ENCODE results near the gene SLC51B. TPM values are rescaled to one million over a fixed set of nuclear protein-coding genes. Genes with fewer than 3 reads are reported as not detected.
"Not testable (repeated sequence)": the region's sequence is repeated elsewhere in the genome, so short reads cannot be mapped to it uniquely, and the experiment has no call there.

Gene SLC51B
- not detected for total RNA-seq

DNA sequence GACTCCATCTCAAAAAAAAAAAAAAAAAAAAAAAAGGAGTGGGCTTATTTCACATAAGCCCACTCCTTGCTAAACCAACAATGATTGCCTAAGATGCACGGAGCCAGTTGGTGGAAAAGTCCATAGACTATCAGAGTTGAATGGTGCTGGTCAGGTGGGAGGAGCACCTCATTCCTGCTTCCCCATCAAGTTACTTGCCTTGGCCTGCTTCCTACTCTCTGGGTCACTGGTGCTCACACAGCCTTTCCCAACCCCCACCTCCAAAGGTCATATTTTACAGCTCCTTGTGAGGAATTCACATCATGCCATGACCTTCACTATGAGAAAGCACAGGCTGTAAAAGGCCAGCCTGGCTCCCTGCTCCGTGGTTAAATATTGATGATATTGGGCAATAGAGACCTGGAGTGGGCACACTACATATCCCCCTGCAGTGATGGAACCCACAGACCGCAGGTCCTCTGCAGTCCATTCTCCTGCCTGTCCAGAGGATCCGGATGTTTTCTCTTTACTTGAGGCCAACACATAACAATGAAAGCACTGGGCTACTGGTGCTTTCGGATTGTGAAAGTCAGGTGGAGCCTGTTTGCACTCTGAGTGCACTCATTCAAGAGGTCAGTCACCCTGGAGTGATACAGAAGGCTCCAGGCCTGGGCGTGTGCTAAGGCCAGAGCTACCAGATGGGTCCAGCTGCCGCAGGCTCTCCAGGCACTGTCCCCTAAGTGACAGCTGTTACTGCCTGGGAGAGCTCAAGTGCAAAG is at the start of gene SLC51B:
SLC51B (plus strand) TSS at position 664 of the 758 bp plus-strand sequence. CDS start 4,618 bp downstream, outside the sequence.
- TF ChIP-seq POLR2AphosphoS5 (IDR thresholded peaks at IDR 0.05) (no peak), CTCF (IDR thresholded peaks at IDR 0.05) (no peak), POLR2A (IDR thresholded peaks at IDR 0.05) (no peak)
- H3K4me3 ChIP-seq: no peak within 1 kb of the TSS
- intact Hi-C loops (cut with DNase I; ENCODE audit: low total_unique reads): no loop called here
- no peak within 1 kb of the TSS for H3K27ac ChIP-seq
- H3K36me3 ChIP-seq: no peaks in the 10 kb centered on the region
- H3K4me1 ChIP-seq: no peaks in the 10 kb centered on the region
- no peak for DNase-seq (ENCODE audit: low spot score in 2 of 2)
- H3K27me3 ChIP-seq: no peaks in the 10 kb centered on the region
- H3K9me3 ChIP-seq: no peaks in the 10 kb centered on the region

- no peak for TF ChIP-seq POLR2A (IDR thresholded peaks at IDR 0.05)
- no peak for TF ChIP-seq POLR2AphosphoS5 (IDR thresholded peaks at IDR 0.05)
- intact Hi-C loops (cut with DNase I; ENCODE audit: low total_unique reads): no loop called here
- Histone ChIP-seq H3K27me3 (no peaks in the 10 kb centered on the region), H3K36me3 (no peaks in the 10 kb centered on the region), H3K9me3 (no peaks in the 10 kb centered on the region), H3K4me3 (no peak overlapping the region), H3K27ac (no peak overlapping the region), H3K4me1 (no peaks in the 10 kb centered on the region)
- DNase-seq (ENCODE audit: low spot score in 2 of 2): no peak
Observed at GRCh38 chr15:64997066-64997465, 48.1 kb upstream of the SLC51B start.

GRCh38 chr15:64997745-64998375 is 47.3 kb upstream of the SLC51B start:
- DNase-seq (ENCODE audit: low spot score in 2 of 2): no peak
- no peaks in the 10 kb centered on the region for H3K27me3 ChIP-seq
- no peaks in the 10 kb centered on the region for H3K36me3 ChIP-seq
- no peak overlapping the region for H3K27ac ChIP-seq
- H3K9me3 ChIP-seq: no peaks in the 10 kb centered on the region
- no peaks in the 10 kb centered on the region for H3K4me1 ChIP-seq
- intact Hi-C loops (cut with DNase I; ENCODE audit: low total_unique reads): no loop called here
- H3K4me3 ChIP-seq: no peak overlapping the region
- no peak for TF ChIP-seq POLR2A (IDR thresholded peaks at IDR 0.05)

DNA sequence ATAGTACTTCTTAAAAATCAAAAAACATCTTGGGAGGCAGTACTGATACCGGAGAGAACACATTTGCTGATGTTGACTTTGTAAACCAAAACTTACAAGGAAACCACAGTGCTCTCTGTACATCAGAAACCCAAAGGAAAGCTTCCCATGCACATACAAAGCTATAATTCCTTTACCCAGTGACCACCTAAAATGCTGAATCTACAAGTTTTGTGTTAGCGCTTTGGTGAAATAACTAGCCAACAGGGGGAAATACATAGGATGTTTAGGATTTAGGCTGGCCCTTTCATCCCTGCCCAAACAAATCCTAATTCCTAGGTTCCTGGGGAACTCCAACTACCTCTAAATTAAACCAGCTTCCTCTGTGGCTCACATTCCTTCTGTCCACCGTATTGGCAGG is 40.2 kb upstream of the SLC51B start:
- TF ChIP-seq POLR2A (IDR thresholded peaks at IDR 0.05): no peak
- Histone ChIP-seq H3K36me3 (no peaks in the 10 kb centered on the region), H3K27ac (no peak overlapping the region), H3K4me3 (no peak overlapping the region), H3K9me3 (no peaks in the 10 kb centered on the region), H3K4me1 (no peaks in the 10 kb centered on the region), H3K27me3 (no peaks in the 10 kb centered on the region)
- intact Hi-C loops (cut with DNase I; ENCODE audit: low total_unique reads): no loop called here
- DNase-seq (ENCODE audit: low spot score in 2 of 2): no peak

GRCh38 chr15:65006876-65007275 is 38.3 kb upstream of the SLC51B start:
- intact Hi-C loops (cut with DNase I; ENCODE audit: low total_unique reads): no loop called here
- H3K36me3 ChIP-seq: no peaks in the 10 kb centered on the region
- no peaks in the 10 kb centered on the region for H3K4me1 ChIP-seq
- H3K27ac ChIP-seq: no peak overlapping the region
- no peak for DNase-seq (ENCODE audit: low spot score in 2 of 2)
- H3K4me3 ChIP-seq: no peak overlapping the region
- H3K9me3 ChIP-seq: no peaks in the 10 kb centered on the region
- no peak for TF ChIP-seq POLR2AphosphoS5 (IDR thresholded peaks at IDR 0.05)
- no peak for TF ChIP-seq CTCF (IDR thresholded peaks at IDR 0.05)
- TF ChIP-seq POLR2A (IDR thresholded peaks at IDR 0.05): no peak
- H3K27me3 ChIP-seq: no peaks in the 10 kb centered on the region

DNA sequence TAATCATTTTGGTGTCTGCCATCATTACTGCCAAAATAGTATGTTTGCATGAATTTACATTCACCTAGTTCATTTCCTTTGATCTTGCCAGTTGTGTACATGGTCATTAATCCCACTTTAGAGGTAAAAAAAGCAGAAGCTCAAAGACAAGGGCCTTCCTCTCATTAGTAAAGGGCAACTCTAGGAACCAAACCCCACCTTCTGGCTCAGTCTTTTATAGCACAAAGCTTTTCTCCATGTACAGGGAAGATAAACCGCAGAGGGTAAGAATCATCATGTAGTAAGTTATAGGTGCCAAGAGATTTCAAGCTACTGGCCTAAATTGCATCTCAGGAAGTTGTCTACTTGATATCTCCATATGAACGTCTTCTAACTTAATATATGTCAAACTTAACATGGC is 36.2 kb upstream of the SLC51B start:
- Histone ChIP-seq H3K27me3 (no peaks in the 10 kb centered on the region), H3K4me1 (no peaks in the 10 kb centered on the region), H3K27ac (no peak overlapping the region), H3K4me3 (no peak overlapping the region), H3K36me3 (no peaks in the 10 kb centered on the region), H3K9me3 (no peaks in the 10 kb centered on the region)
- no peak for TF ChIP-seq CTCF (IDR thresholded peaks at IDR 0.05)
- TF ChIP-seq POLR2A (IDR thresholded peaks at IDR 0.05): no peak
- TF ChIP-seq POLR2AphosphoS5 (IDR thresholded peaks at IDR 0.05): no peak
- intact Hi-C loops (cut with DNase I; ENCODE audit: low total_unique reads): no loop called here
- no peak for DNase-seq (ENCODE audit: low spot score in 2 of 2)

DNA sequence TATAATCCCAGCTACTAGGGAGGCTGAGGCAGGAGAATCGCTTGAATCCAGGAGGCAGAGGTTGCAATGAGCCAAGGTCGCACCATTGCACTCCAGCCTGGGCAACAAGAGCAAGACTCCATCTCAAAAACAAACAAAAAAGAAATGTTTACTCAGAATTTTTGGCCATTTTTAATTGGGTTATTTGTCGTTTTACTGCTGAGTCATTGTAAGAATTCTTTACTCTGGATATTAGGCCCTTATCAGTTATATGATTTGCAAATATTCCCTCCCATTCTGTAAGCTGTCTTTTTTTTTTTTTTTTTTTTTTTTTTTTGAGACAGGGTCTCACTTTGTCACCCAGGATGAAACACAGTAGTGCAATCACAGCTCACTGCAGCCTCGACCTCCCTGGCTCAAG is 34.0 kb upstream of the SLC51B start:
- intact Hi-C loops (cut with DNase I; ENCODE audit: low total_unique reads); H3K4me1 ChIP-seq; H3K9me3 ChIP-seq; H3K4me3 ChIP-seq; H3K27me3 ChIP-seq; DNase-seq (ENCODE audit: low spot score in 2 of 2); H3K27ac ChIP-seq; H3K36me3 ChIP-seq: not testable (repeated sequence)
